Suprapubic skin (tissue), 4 donors: Measurements from ENCODE around the gene PSMC5. TPM values are rescaled to one million over a fixed set of nuclear protein-coding genes. Genes with fewer than 3 reads are reported as not detected.

ENCODE experiments used
- DNase-seq, 2 donors: peaks; one replicate each; pipeline ENCODE4 v3.0.0-alpha.2; 2019; ENCODE audit warnings: low spot score in 2 of 2
- H3K27ac ChIP-seq: fragments of 200-600 bp; sonication (generic); one replicate; pipeline ENCODE4 v1.5.1; 2019
- H3K27me3 ChIP-seq: fragments of 200-600 bp; sonication (generic); one replicate; pipeline ENCODE4 v1.5.1; 2019
- H3K36me3 ChIP-seq: fragments of 200-600 bp; sonication (generic); one replicate; pipeline ENCODE4 v1.5.1; 2019
- H3K4me1 ChIP-seq: fragments of 200-600 bp; sonication (generic); one replicate; pipeline ENCODE4 v1.5.1; 2019
- H3K4me3 ChIP-seq: fragments of 200-600 bp; sonication (generic); one replicate; pipeline ENCODE4 v1.5.1; 2019; ENCODE audit warnings: mild to moderate bottlenecking
- H3K9me3 ChIP-seq: fragments of 200-600 bp; sonication (generic); one replicate; pipeline ENCODE4 v1.5.1; 2019
- CTCF ChIP-seq, 2 donors: fragments of 200-600 bp in 1 of 2; fragments of 450-650 bp in 1 of 2; sonication (generic) in 1 of 2; IDR thresholded peaks; one replicate each; pipeline ENCODE4 v1.5.1; 2016 to 2019; ENCODE audit warnings: antibody characterized with exemption in 2 of 2, mild to moderate bottlenecking in 1 of 2, moderate library complexity in 1 of 2
- EP300 ChIP-seq: sonication (generic); formaldehyde crosslinking; IDR thresholded peaks from one replicate; pipeline ENCODE4 v1.6.1; 2017; ENCODE audit warnings: antibody characterized with exemption
- POLR2A ChIP-seq, 2 donors: fragments of 450-650 bp; IDR thresholded peaks; one replicate each; pipeline ENCODE4 v1.6.1; 2017; ENCODE audit warnings: antibody characterized with exemption in 2 of 2, mild to moderate bottlenecking in 2 of 2, moderate library complexity in 2 of 2
- POLR2AphosphoS5 ChIP-seq, 3 donors: sonication (generic); formaldehyde crosslinking; IDR thresholded peaks; one replicate each; pipeline ENCODE4 v1.6.1; 2017; ENCODE audit warnings: antibody characterized with exemption in 3 of 3
- WGBS: methylation state at CpG from one replicate; pipeline ENCODE4 v1.1.5; 2018; 5-methylcytosine and 5-hydroxymethylcytosine counted together
- total RNA-seq, 4 donors: library from RNA; depleted of rRNA; stranded (reverse); fragments of >200 nt; gene quantifications; one replicate each; pipeline ENCODE4 v1.1.0, GENCODE V29; 2016

Gene PSMC5
- total RNA-seq, 4 donors from 2014 or later: 105 to 144 (median 118) TPM

GRCh38 chr17:63826468-63827001 lies 696 bp upstream of the PSMC5 start:
- WGBS: 0% methylated on average over 20 of the region's 31 CpGs
- no peaks in the 10 kb centered on the region for H3K27me3 ChIP-seq
- peaks cover 35% of the 10 kb centered on the region for H3K4me1 ChIP-seq
- peaks cover 67% of the 10 kb centered on the region for H3K36me3 ChIP-seq
- no peak for TF ChIP-seq CTCF (IDR thresholded peaks at IDR 0.05)
- no peak for TF ChIP-seq POLR2AphosphoS5 (IDR thresholded peaks at IDR 0.05)
- no peak for TF ChIP-seq POLR2A (IDR thresholded peaks at IDR 0.05)
- TF ChIP-seq EP300: no peak
- peak overlapping the region; percentile 86 for H3K4me3 ChIP-seq
- H3K27ac ChIP-seq: peak overlapping the region; percentile 93
- no peak for DNase-seq
- H3K9me3 ChIP-seq: no peaks in the 10 kb centered on the region

GRCh38 chr17:63827801-63828221 lies 580 bp downstream of the PSMC5 start:
- under 1% methylated on average over 19 of the region's 19 CpGs for WGBS
- DNase-seq: no peak
- TF ChIP-seq POLR2A (IDR thresholded peaks at IDR 0.05) (no peak), EP300 (no peak), POLR2AphosphoS5 (IDR thresholded peaks at IDR 0.05) (no peak), CTCF (IDR thresholded peaks at IDR 0.05) (no peak)
- H3K9me3 ChIP-seq: no peaks in the 10 kb centered on the region
- peaks cover 35% of the 10 kb centered on the region for H3K4me1 ChIP-seq
- H3K27me3 ChIP-seq: no peaks in the 10 kb centered on the region
- peak overlapping the region; percentile 86 for H3K4me3 ChIP-seq
- peak overlapping the region; percentile 93 for H3K27ac ChIP-seq
- H3K36me3 ChIP-seq: peaks cover 67% of the 10 kb centered on the region

- Histone ChIP-seq H3K27me3 (no peaks in the 10 kb centered on the region), H3K36me3 (peaks cover 67% of the 10 kb centered on the region), H3K4me3 (no peak overlapping the region), H3K9me3 (no peaks in the 10 kb centered on the region), H3K4me1 (peaks cover 35% of the 10 kb centered on the region), H3K27ac (no peak overlapping the region)
- 87% methylated on average over 3 of the region's 3 CpGs for WGBS
- DNase-seq: no peak
- TF ChIP-seq EP300: no peak
These were observed 1.7 kb downstream of the PSMC5 start for GRCh38 chr17:63828936-63829335.

- H3K27ac ChIP-seq: no peak overlapping the region
- no peak overlapping the region for H3K4me3 ChIP-seq
- DNase-seq: no peak
- peaks cover 43% of the 10 kb centered on the region for H3K4me1 ChIP-seq
- H3K36me3 ChIP-seq: peaks cover 67% of the 10 kb centered on the region
- TF ChIP-seq POLR2AphosphoS5 (IDR thresholded peaks at IDR 0.05) (no peak), CTCF (IDR thresholded peaks at IDR 0.05) (no peak), POLR2A (IDR thresholded peaks at IDR 0.05) (no peak), EP300 (no peak)
- H3K9me3 ChIP-seq: no peaks in the 10 kb centered on the region
- H3K27me3 ChIP-seq: no peaks in the 10 kb centered on the region
- 90% methylated on average over 5 of the region's 5 CpGs for WGBS
These were observed 3.0 kb downstream of the PSMC5 start for GRCh38 chr17:63830278-63830677.

- TF ChIP-seq POLR2AphosphoS5 (IDR thresholded peaks at IDR 0.05): no peak
- no peak for TF ChIP-seq CTCF (IDR thresholded peaks at IDR 0.05)
- TF ChIP-seq EP300: no peak
- no peak for TF ChIP-seq POLR2A (IDR thresholded peaks at IDR 0.05)
- Histone ChIP-seq H3K4me1 (peaks cover 43% of the 10 kb centered on the region), H3K27ac (no peak overlapping the region), H3K36me3 (peaks cover 70% of the 10 kb centered on the region), H3K9me3 (no peaks in the 10 kb centered on the region), H3K4me3 (no peak overlapping the region), H3K27me3 (no peaks in the 10 kb centered on the region)
- WGBS: 69% methylated on average over 14 of the region's 15 CpGs
- no peak for DNase-seq
These were observed 3.8 kb downstream of the PSMC5 start for GRCh38 chr17:63830904-63831491.
